Peyer's patch (tissue), 4 donors: Measurements from ENCODE around the gene CHAF1B. TPM values are rescaled to one million over a fixed set of nuclear protein-coding genes. Genes with fewer than 3 reads are reported as not detected.

Experiments used
- DNase-seq, 3 donors: peaks; one replicate each; pipeline ENCODE4 v3.0.0-alpha.2; 2017 to 2019
- H3K27ac ChIP-seq, 4 donors: fragments of 200-600 bp; sonication (generic); one replicate each; pipeline ENCODE4 v1.5.1; 2016 to 2019
- H3K27me3 ChIP-seq, 2 donors: fragments of 200-600 bp; sonication (generic); one replicate each; pipeline ENCODE4 v1.5.1; 2019
- H3K36me3 ChIP-seq, 3 donors: fragments of 200-600 bp; sonication (generic); one replicate each; pipeline ENCODE4 v1.5.1; 2016 to 2019
- H3K4me1 ChIP-seq, 4 donors: fragments of 200-600 bp; sonication (generic); one replicate each; pipeline ENCODE4 v1.5.1; 2016 to 2019
- H3K4me3 ChIP-seq, 4 donors: fragments of 200-600 bp; sonication (generic); 1 replicate in 3 of 4; 2 replicates in 1 of 4; pipeline ENCODE4 v1.5.1; 2016 to 2019; ENCODE audit warnings: mild to moderate bottlenecking in 1 of 4
- H3K9me3 ChIP-seq, 4 donors: fragments of 200-600 bp; sonication (generic); one replicate each; pipeline ENCODE4 v1.5.1; 2016 to 2019; ENCODE audit warnings: mild to moderate bottlenecking in 1 of 4
- CTCF ChIP-seq, 6 experiments: fragments of 450-650 bp in 4 of 6; fragments of 200-600 bp in 2 of 6; sonication (generic) in 1 of 6; IDR thresholded peaks; one replicate each; pipeline ENCODE4 v1.5.1; 2017 to 2019; ENCODE audit warnings: antibody characterized with exemption in 6 of 6, mild to moderate bottlenecking in 3 of 6, moderate library complexity in 1 of 6
- POLR2A ChIP-seq, 2 donors: fragments of 450-650 bp; IDR thresholded peaks; one replicate each; pipeline ENCODE4 v1.5.1; 2017; ENCODE audit warnings: antibody characterized with exemption in 2 of 2, mild to moderate bottlenecking in 2 of 2, moderate library complexity in 2 of 2
- total RNA-seq, 4 donors: library from RNA; depleted of rRNA; stranded (reverse); fragments of >200 nt; gene quantifications; one replicate each; pipeline ENCODE4 v1.1.0, GENCODE V29; 2016

Gene CHAF1B
- total RNA-seq, 4 donors from 2014 or later: 0.85 to 11.6 (median 1.3) TPM

- no peak overlapping the region for H3K27ac ChIP-seq
- H3K9me3 ChIP-seq: no peaks in the 10 kb centered on the region
- TF ChIP-seq POLR2A (IDR thresholded peaks at IDR 0.05): no peak
- no peak for TF ChIP-seq CTCF (IDR thresholded peaks at IDR 0.05)
- no peak overlapping the region for H3K4me3 ChIP-seq
- H3K27me3 ChIP-seq: no peaks in the 10 kb centered on the region
- no peaks in the 10 kb centered on the region for H3K4me1 ChIP-seq
- no peak for DNase-seq
- peaks cover 0 to 95% (median 0%) of the 10 kb centered on the region in 3 donors for H3K36me3 ChIP-seq
Measured at GRCh38 chr21:36359185-36359584, 26.0 kb upstream of the CHAF1B start.

DNA sequence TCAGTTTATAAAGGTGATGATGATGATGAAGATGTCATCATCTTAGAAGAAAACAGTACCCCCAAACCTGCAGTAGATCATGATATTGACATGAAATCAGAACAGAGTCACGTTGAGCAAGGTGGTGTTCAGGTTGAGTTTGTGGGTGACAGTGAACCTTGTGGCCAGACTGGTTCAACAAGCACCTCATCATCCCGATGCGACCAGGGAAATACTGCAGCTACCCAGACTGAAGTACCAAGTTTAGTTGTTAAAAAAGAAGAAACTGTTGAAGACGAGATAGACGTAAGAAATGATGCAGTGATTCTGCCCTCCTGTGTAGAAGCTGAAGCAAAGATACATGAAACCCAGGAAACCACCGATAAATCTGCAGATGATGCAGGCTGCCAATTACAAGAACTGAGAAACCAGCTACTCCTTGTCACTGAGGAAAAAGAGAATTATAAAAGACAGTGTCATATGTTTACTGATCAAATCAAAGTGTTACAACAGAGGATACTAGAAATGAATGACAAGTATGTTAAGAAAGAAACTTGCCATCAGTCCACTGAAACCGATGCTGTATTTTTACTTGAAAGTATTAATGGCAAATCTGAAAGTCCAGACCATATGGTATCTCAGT lies 16.0 kb upstream of the CHAF1B start:
- Histone ChIP-seq H3K9me3 (no peaks in the 10 kb centered on the region), H3K36me3 (peaks cover 0 to 98% (median 3%) of the 10 kb centered on the region in 3 donors), H3K4me3 (no peak overlapping the region), H3K4me1 (no peaks in the 10 kb centered on the region), H3K27ac (no peak overlapping the region), H3K27me3 (no peaks in the 10 kb centered on the region)
- no peak for DNase-seq
- TF ChIP-seq POLR2A (IDR thresholded peaks at IDR 0.05) (no peak), CTCF (IDR thresholded peaks at IDR 0.05) (no peak)

- no peaks in the 10 kb centered on the region for H3K9me3 ChIP-seq
- H3K27ac ChIP-seq: no peak overlapping the region
- H3K36me3 ChIP-seq: peaks cover 0 to 64% (median 3%) of the 10 kb centered on the region in 3 donors
- H3K4me3 ChIP-seq: no peak overlapping the region
- H3K4me1 ChIP-seq: no peaks in the 10 kb centered on the region
- no peak for TF ChIP-seq POLR2A (IDR thresholded peaks at IDR 0.05)
- no peak for TF ChIP-seq CTCF (IDR thresholded peaks at IDR 0.05)
- H3K27me3 ChIP-seq: no peaks in the 10 kb centered on the region
- no peak for DNase-seq
Measured at GRCh38 chr21:36375994-36376393, 9.2 kb upstream of the CHAF1B start.

DNA sequence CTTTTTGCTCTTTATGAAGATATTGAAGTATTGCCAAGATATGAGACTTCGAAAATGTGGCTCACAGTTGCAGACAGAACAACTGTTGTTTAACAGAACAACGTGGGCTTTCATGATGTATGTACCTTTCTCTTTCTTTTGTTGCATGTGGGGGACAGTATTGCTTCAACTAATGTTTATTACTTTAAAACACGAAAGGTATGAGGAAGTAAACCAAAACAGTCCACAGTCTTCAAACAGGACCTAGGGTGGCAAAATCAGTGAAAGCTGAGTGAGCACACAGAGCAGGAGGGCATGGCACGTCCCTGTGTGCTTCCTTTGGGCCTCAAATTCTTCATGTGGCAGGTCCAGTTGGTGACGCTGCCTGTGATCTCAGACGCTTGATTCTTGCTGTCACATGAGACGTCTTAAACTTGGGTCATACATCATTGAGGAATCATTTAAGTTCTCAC lies 7.8 kb upstream of the CHAF1B start:
- H3K27ac ChIP-seq: no peak overlapping the region
- peaks cover 0 to 52% (median 3%) of the 10 kb centered on the region in 3 donors for H3K36me3 ChIP-seq

DNA sequence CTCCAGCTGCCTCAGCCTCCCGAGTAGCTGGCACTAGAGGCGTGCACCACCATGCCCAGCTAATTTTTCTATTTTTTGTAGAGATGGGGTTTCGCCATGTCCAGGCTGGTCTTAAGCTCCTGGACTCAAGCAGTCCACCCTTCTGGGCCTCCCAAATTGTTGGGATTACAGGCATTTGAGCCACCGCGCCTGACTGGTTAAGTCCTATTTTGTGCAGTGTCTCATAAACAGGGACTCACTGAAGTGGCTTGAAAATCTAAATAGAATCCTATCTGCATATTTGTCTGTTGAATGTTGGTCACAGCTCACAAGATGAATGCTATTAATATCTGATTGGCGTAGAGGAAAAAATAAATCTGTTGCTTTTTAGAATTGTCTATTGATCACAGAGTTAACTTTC lies 5.9 kb upstream of the CHAF1B start:
- Histone ChIP-seq H3K4me1 (no peaks in the 10 kb centered on the region), H3K4me3 (no peak overlapping the region), H3K27ac (no peak overlapping the region), H3K27me3 (no peaks in the 10 kb centered on the region), H3K9me3 (no peaks in the 10 kb centered on the region), H3K36me3 (peaks cover 0 to 34% (median 0%) of the 10 kb centered on the region in 3 donors)
- DNase-seq: no peak
- TF ChIP-seq POLR2A (IDR thresholded peaks at IDR 0.05) (no peak), CTCF (IDR thresholded peaks at IDR 0.05) (no peak)

More for the DNA sequence above, 7.8 kb upstream of the CHAF1B start:
- Histone ChIP-seq H3K4me3 (no peak overlapping the region), H3K9me3 (no peaks in the 10 kb centered on the region), H3K27me3 (no peaks in the 10 kb centered on the region), H3K4me1 (no peaks in the 10 kb centered on the region)
- TF ChIP-seq POLR2A (IDR thresholded peaks at IDR 0.05) (no peak), CTCF (IDR thresholded peaks at IDR 0.05) (no peak)
- DNase-seq: no peak
